ENCODE measurements around the gene KIRREL3.

DNA sequence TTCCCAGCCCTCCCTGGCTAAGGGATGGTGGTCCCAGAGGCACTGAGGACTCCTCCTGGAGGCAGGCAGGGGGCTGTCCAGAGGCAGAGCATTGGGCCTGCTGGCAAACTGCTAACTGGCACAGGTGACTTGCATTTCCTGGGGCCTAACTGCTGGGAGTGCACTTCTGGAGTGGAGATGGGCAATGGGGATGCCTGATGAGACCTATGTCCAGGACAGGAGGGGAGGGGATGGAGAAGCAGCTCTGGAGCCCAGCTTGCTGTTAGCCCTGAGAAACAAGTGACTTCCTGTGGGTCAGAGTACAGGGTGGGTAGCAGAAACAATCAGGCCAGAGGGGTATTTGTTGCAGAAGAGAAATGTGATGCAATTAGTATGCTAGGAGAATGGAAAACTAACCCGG is 391.9 kb downstream of the KIRREL3 start:
- TF ChIP-seq, protein P1, sequence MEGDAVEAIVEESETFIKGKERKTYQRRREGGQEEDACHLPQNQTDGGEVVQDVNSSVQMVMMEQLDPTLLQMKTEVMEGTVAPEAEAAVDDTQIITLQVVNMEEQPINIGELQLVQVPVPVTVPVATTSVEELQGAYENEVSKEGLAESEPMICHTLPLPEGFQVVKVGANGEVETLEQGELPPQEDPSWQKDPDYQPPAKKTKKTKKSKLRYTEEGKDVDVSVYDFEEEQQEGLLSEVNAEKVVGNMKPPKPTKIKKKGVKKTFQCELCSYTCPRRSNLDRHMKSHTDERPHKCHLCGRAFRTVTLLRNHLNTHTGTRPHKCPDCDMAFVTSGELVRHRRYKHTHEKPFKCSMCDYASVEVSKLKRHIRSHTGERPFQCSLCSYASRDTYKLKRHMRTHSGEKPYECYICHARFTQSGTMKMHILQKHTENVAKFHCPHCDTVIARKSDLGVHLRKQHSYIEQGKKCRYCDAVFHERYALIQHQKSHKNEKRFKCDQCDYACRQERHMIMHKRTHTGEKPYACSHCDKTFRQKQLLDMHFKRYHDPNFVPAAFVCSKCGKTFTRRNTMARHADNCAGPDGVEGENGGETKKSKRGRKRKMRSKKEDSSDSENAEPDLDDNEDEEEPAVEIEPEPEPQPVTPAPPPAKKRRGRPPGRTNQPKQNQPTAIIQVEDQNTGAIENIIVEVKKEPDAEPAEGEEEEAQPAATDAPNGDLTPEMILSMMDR (conservative IDR thresholded peaks at IDR 0.05) = no peak
- TF ChIP-seq EZH2 (IDR thresholded peaks at IDR 0.05; ENCODE audit: low read depth) = no peak
